HepG2 (cell line): ENCODE data around the gene DLX3. TPM values are rescaled to one million over a fixed set of nuclear protein-coding genes. Genes with fewer than 3 reads are reported as not detected.

ENCODE experiments used
- ATAC-seq: fragments of 200-7000 bp; cut with Tn5 transposase; 3 replicates; pipeline ENCODE4 v1.9.1; 2020; ENCODE audit warnings: mild to moderate bottlenecking, moderate library complexity
- BruUV-seq: library from RNA; stranded (reverse); fragments of 400-500 nt; replicated peaks from 2 replicates; lab custom pipeline; 2021; lab: Mats Ljungman, UMichigan
- CTCF ChIA-PET: fragments of 300-600 bp; formaldehyde crosslinking; extraction: SDS; loops from one replicate; lab custom pipeline; 2021; ENCODE audit warnings: low total read pairs, inconsistent platforms, low intra/inter-chr PET ratio; lab: Yijun Ruan, JAX
- POLR2A ChIA-PET: fragments of 350-600 bp; sonication (Branson Sonifier 250); formaldehyde crosslinking; loops from one replicate; lab custom pipeline; 2020; ENCODE audit warnings: antibody characterized with exemption, inconsistent platforms; lab: Yijun Ruan, JAX
- DNase-seq: peaks from one replicate; pipeline ENCODE4 v3.0.0-alpha.2; 2015; ENCODE audit warnings: low spot score
- FAIRE-seq: peaks from 3 replicates; lab custom pipeline; 2011; peaks lifted over from hg19 to GRCh38; lab: Jason Lieb, UNC
- H2AFZ ChIP-seq: one replicate; pipeline ENCODE4 v1.6.1; 2011; ENCODE audit warnings: low read length, inconsistent platforms
- H3K27ac ChIP-seq: fragments of 300-600 bp; 3 replicates; pipeline ENCODE4 v1.8.0; 2011; ENCODE audit warnings: mixed run types, mild to moderate bottlenecking, mixed read lengths, low read length, inconsistent platforms; ENCODE audit not compliant: insufficient read depth; ENCODE audit errors: extremely low read length
- H3K27me3 ChIP-seq, 2 experiments: fragments of 200-600 bp in 1 of 2; 2 replicates in 1 of 2; 3 replicates in 1 of 2; pipeline versions ENCODE4 v1.6.0 to v1.8.0; 2011; ENCODE audit warnings: low read length in 2 of 2, mild to moderate bottlenecking in 2 of 2, moderate library complexity in 2 of 2, inconsistent platforms in 1 of 2; ENCODE audit not compliant: insufficient read depth in 2 of 2, control insufficient read depth in 1 of 2
- H3K36me3 ChIP-seq, 2 experiments: fragments of 200-600 bp in 1 of 2; replicated peaks in 1 of 2; 2 replicates in 1 of 2; 3 replicates in 1 of 2; pipeline versions ENCODE4 v1.5.1 to v1.8.0; 2011; ENCODE audit warnings: low read length in 2 of 2, inconsistent platforms in 1 of 2; ENCODE audit not compliant: insufficient read depth in 2 of 2, control insufficient read depth in 1 of 2
- H3K4me1 ChIP-seq: 2 replicates; pipeline ENCODE4 v1.5.1; 2012; ENCODE audit warnings: low read length, inconsistent platforms; ENCODE audit not compliant: insufficient read depth
- H3K4me2 ChIP-seq: 2 replicates; pipeline ENCODE4 v1.6.0; 2011; ENCODE audit warnings: low read depth, low read length, inconsistent platforms
- H3K4me3 ChIP-seq, 3 experiments: fragments of 200-600 bp in 1 of 3; sonication (generic), shearing (Covaris generic) in 1 of 3; replicated peaks in 1 of 3; 2 replicates each; pipeline ENCODE4 v1.5.1; 2011 to 2016; ENCODE audit warnings: low read length in 3 of 3, inconsistent platforms in 2 of 3, low read depth in 2 of 3, mild to moderate bottlenecking in 2 of 3, control low read depth in 1 of 3, mixed read lengths in 1 of 3; ENCODE audit not compliant: insufficient read depth in 1 of 3
- H3K79me2 ChIP-seq: one replicate; pipeline ENCODE4 v1.6.1; 2011; ENCODE audit warnings: low read length, inconsistent platforms; ENCODE audit not compliant: insufficient read depth
- H3K9ac ChIP-seq: 2 replicates; pipeline ENCODE4 v1.6.0; 2011; ENCODE audit warnings: mild to moderate bottlenecking, low read depth, low read length, inconsistent platforms; ENCODE audit not compliant: insufficient read depth
- H3K9me3 ChIP-seq: 2 replicates; pipeline ENCODE4 v1.5.1; 2012; ENCODE audit warnings: mild to moderate bottlenecking, low read length
- H4K20me1 ChIP-seq: 2 replicates; pipeline ENCODE4 v1.6.0; 2011; ENCODE audit warnings: inconsistent platforms, mild to moderate bottlenecking, low read length, moderate library complexity; ENCODE audit not compliant: insufficient read depth
- CEBPG ChIP-seq: IDR thresholded peaks from 2 replicates; pipeline ENCODE4 v1.6.1; 2016
- GMEB2 ChIP-seq: IDR thresholded peaks from 2 replicates; pipeline ENCODE4 v1.6.1; 2016; ENCODE audit warnings: missing biosample characterization, missing genetic modification reagents, low read depth
- HNF1A ChIP-seq, 2 experiments: sonication (generic) in 1 of 2; formaldehyde crosslinking in 1 of 2; IDR thresholded peaks; 2 replicates each; pipeline versions ENCODE4 v1.4.0 to v1.6.1; 2016 to 2020; ENCODE audit warnings: borderline replicate concordance in 1 of 2, low read depth in 1 of 2, mild to moderate bottlenecking in 1 of 2, missing genetic modification reagents in 1 of 2
- HNRNPLL ChIP-seq: fragments of 200-400 bp; formaldehyde crosslinking; IDR thresholded peaks from 2 replicates; pipeline ENCODE4 v1.6.1; 2017; ENCODE audit warnings: mild to moderate bottlenecking, low read depth, low read length; ENCODE audit not compliant: poor library complexity, severe bottlenecking
- KDM5B ChIP-seq: sonication (generic); formaldehyde crosslinking; IDR thresholded peaks from 2 replicates; pipeline ENCODE4 v1.4.0; 2020; ENCODE audit warnings: missing genetic modification reagents, mild to moderate bottlenecking, borderline replicate concordance
- LBX2 ChIP-seq: sonication (generic); formaldehyde crosslinking; IDR thresholded peaks from 2 replicates; pipeline ENCODE4 v1.5.0; 2020; ENCODE audit warnings: missing genetic modification reagents, mild to moderate bottlenecking, borderline replicate concordance
- MED1 ChIP-seq: sonication (generic); formaldehyde crosslinking; IDR thresholded peaks from 2 replicates; pipeline ENCODE4 v1.4.0; 2020; ENCODE audit warnings: missing genetic modification reagents
- SMAD9 ChIP-seq: sonication (generic); formaldehyde crosslinking; IDR thresholded peaks from 2 replicates; pipeline ENCODE4 v1.5.1; 2020; ENCODE audit warnings: mild to moderate bottlenecking, missing genetic modification reagents
- SRF ChIP-seq: IDR thresholded peaks from 2 replicates; pipeline ENCODE4 v1.6.1; 2011; ENCODE audit warnings: mild to moderate bottlenecking, low read depth, low read length, moderate library complexity
- TMF1 ChIP-seq: sonication (generic); formaldehyde crosslinking; IDR thresholded peaks from 2 replicates; pipeline ENCODE4 v1.8.1; 2022; ENCODE audit warnings: low read depth, missing genetic modification reagents
- ZNF280B ChIP-seq: sonication (generic); formaldehyde crosslinking; IDR thresholded peaks from 2 replicates; pipeline ENCODE4 v1.5.0; 2020; ENCODE audit warnings: missing genetic modification reagents, mild to moderate bottlenecking, borderline replicate concordance
- ZNF530 ChIP-seq: sonication (generic); formaldehyde crosslinking; IDR thresholded peaks from 2 replicates; pipeline ENCODE4 v1.5.0; 2020; ENCODE audit warnings: low read depth, mild to moderate bottlenecking, missing genetic modification reagents
- ZNF674 ChIP-seq: sonication (generic); formaldehyde crosslinking; IDR thresholded peaks from 2 replicates; pipeline ENCODE4 v1.5.0; 2020; ENCODE audit warnings: low read depth, mild to moderate bottlenecking, missing genetic modification reagents
- WGBS: methylation state at CpG from one replicate; pipeline ENCODE4 v1.1.6; 2017; ENCODE audit warnings: low lambda C conversion rate; 5-methylcytosine and 5-hydroxymethylcytosine counted together
- in situ Hi-C: cut with HindIII; loops from 2 replicates; pipeline ENCODE4 v1.10.0; 2017; ENCODE audit warnings: low pct_unique_long_range_greater_than_20kb; ENCODE audit not compliant: extremely low pct_ligation_motif_present
- intact Hi-C: fragments of 100-400 bp; cut with micrococcal nuclease; formaldehyde crosslinking; loops from one replicate; pipeline ENCODE4 v1.10.0; 2022; ENCODE audit not compliant: unreplicated experiment
- polyA plus RNA-seq, 8 experiments: library from polyadenylated mRNA; depleted of rRNA in 3 of 8; stranded (reverse) in 7 of 8; unstranded in 1 of 8; fragments of >200 nt; fragmentation: Illumina TruSeq in 4 of 8; extraction: Trizol in 4 of 8; gene quantifications; 2 replicates each; pipeline versions ENCODE4 v1.2.1 to v1.2.3, GENCODE V29; 2011 to 2016; ENCODE audit warnings: low read depth in 4 of 8, missing spikeins in 1 of 8, mixed read lengths in 1 of 8; ENCODE audit not compliant: insufficient read depth in 1 of 8
- total RNA-seq, 5 experiments: library from RNA; depleted of rRNA; stranded (reverse); fragments of >200 nt; fragmentation: Illumina TruSeq; extraction: Trizol; gene quantifications; 2 replicates each; pipeline ENCODE4 v1.2.3, GENCODE V29; 2016; ENCODE audit warnings: low read depth in 1 of 5

The DLX3 gene
- total and polyA plus RNA-seq, 2 of the 13 experiments (the other 11 are each of a cell fraction or from before 2014, with no cell fraction given), result 0.03 TPM; not detected in 1

GRCh38 chr17:49994085-49995054 is 654 bp downstream of the DLX3 start:
- ATAC-seq (peak; percentile 7; the same call in 2 of the 3 replicates), DNase-seq (no peak), FAIRE-seq (no peak)
- peaks cover 49% of the 10 kb centered on the region for H3K4me1 ChIP-seq
- H3K9me3 ChIP-seq, result no peaks in the 10 kb centered on the region
- in situ Hi-C loops (loop anchor here (5.0 kb wide), 5 partner anchors 42 to 427 kb away; partner anchors contain the start of gene SLC35B1), intact Hi-C loops (loop anchor here (5.0 kb wide), 3 partner anchors 42 to 427 kb away; partner anchors contain the start of gene SLC35B1)
- H3K4me3 ChIP-seq, result peak overlapping the region in 1 of 3 experiments; percentile 73; a peak in 1 of 6 replicates
- 34% methylated on average over 50 of the region's 50 CpGs for WGBS
- H4K20me1 ChIP-seq, result no peaks in the 10 kb centered on the region
- CTCF ChIA-PET, result interaction anchor here (0.8 to 7.9 kb wide), 3 partner anchors 95 to 133 kb away, joined by 4 to 284 read pairs (median 49); no protein-coding TSS in a partner anchor
- H3K36me3 ChIP-seq, result no peaks in the 10 kb centered on the region
- peaks cover 29 to 80% of the 10 kb centered on the region in 2 experiments for H3K27me3 ChIP-seq
- H3K9ac ChIP-seq, result no peak overlapping the region
- H2AFZ ChIP-seq, result no peak overlapping the region
- no peak overlapping the region for H3K27ac ChIP-seq
- BruUV-seq, result no TSS peak
- H3K79me2 ChIP-seq, result no peaks in the 10 kb centered on the region
- H3K4me2 ChIP-seq, result peak overlapping the region; percentile 72; the same call in 1 of the 2 replicates
- POLR2A ChIA-PET, result interaction anchor here (0.5 kb wide), 1 partner anchor 132 kb away, joined by 3 read pairs; no protein-coding TSS in a partner anchor
- TF ChIP-seq CEBPG (CRISPR knock-in tag) (no peak), HNRNPLL (peak; percentile 25), ZNF674 (CRISPR knock-in tag) (no peak), MED1 (CRISPR knock-in tag) (no peak), TMF1 (no peak), ZNF530 (CRISPR knock-in tag) (no peak), ZNF280B (CRISPR knock-in tag) (peak; percentile 21; the same call in 1 of the 2 replicates), GMEB2 (no peak), KDM5B (CRISPR knock-in tag) (no peak), LBX2 (no peak), SMAD9 (CRISPR knock-in tag) (no peak), HNF1A (IDR thresholded peaks at IDR 0.05; ENCODE audit: low read depth) (no peak), HNF1A (CRISPR knock-in tag; IDR thresholded peaks at IDR 0.05; ENCODE audit: borderline replicate concordance) (no peak), SRF (no peak)
